Gastroesophageal sphincter (tissue), 4 donors: Measurements from ENCODE around the gene UVSSA. TPM values are rescaled to one million over a fixed set of nuclear protein-coding genes. Genes with fewer than 3 reads are reported as not detected.

Experiments used
- ATAC-seq: fragments of 150-250 bp; one replicate; pipeline ENCODE4 v1.9.1; 2016; ENCODE audit warnings: mild to moderate bottlenecking, moderate library complexity
- H3K27ac ChIP-seq, 4 donors: fragments of 200-600 bp; sonication (generic) in 3 of 4; 1 replicate in 3 of 4; 2 replicates in 1 of 4; pipeline ENCODE4 v1.5.1; 2016 to 2019
- H3K27me3 ChIP-seq: fragments of 200-600 bp; sonication (generic); one replicate; pipeline ENCODE4 v1.5.1; 2019
- H3K36me3 ChIP-seq, 2 donors: fragments of 200-600 bp; sonication (generic); one replicate each; pipeline ENCODE4 v1.5.1; 2019; ENCODE audit warnings: control low read depth in 1 of 2
- H3K4me1 ChIP-seq, 3 donors: fragments of 200-600 bp; sonication (generic); 1 replicate in 2 of 3; 2 replicates in 1 of 3; pipeline ENCODE4 v1.5.1; 2016 to 2019; ENCODE audit warnings: control low read depth in 2 of 3
- H3K4me3 ChIP-seq, 2 donors: fragments of 200-600 bp; sonication (generic); one replicate each; pipeline ENCODE4 v1.5.1; 2019; ENCODE audit warnings: mild to moderate bottlenecking in 1 of 2, moderate library complexity in 1 of 2
- H3K9me3 ChIP-seq, 3 donors: fragments of 200-600 bp; sonication (generic); one replicate each; pipeline ENCODE4 v1.5.1; 2017 to 2019; ENCODE audit warnings: control low read depth in 2 of 3
- CTCF ChIP-seq, 4 experiments: fragments of 200-600 bp in 2 of 4; fragments of 450-650 bp in 2 of 4; sonication (generic) in 1 of 4; IDR thresholded peaks; one replicate each; pipeline ENCODE4 v1.5.1; 2017 to 2019; ENCODE audit warnings: antibody characterized with exemption in 4 of 4, mild to moderate bottlenecking in 2 of 4, moderate library complexity in 2 of 4
- EP300 ChIP-seq: sonication (generic); formaldehyde crosslinking; IDR thresholded peaks from one replicate; pipeline ENCODE4 v1.6.1; 2017; ENCODE audit warnings: antibody characterized with exemption, mild to moderate bottlenecking
- POLR2A ChIP-seq, 2 donors: fragments of 450-650 bp; IDR thresholded peaks; one replicate each; pipeline ENCODE4 v1.6.1; 2017; ENCODE audit warnings: antibody characterized with exemption in 2 of 2, mild to moderate bottlenecking in 2 of 2, moderate library complexity in 1 of 2
- POLR2AphosphoS5 ChIP-seq: sonication (generic); formaldehyde crosslinking; IDR thresholded peaks from one replicate; pipeline ENCODE4 v1.6.1; 2017; ENCODE audit warnings: antibody characterized with exemption
- WGBS, 2 donors: methylation state at CpG; one replicate each; pipeline ENCODE4 v1.1.5; 2018; ENCODE audit warnings: low coverage in 1 of 2; 5-methylcytosine and 5-hydroxymethylcytosine counted together
- total RNA-seq, 4 donors: library from RNA; depleted of rRNA; stranded (reverse); fragments of >200 nt; gene quantifications; one replicate each; pipeline ENCODE4 v1.1.0, GENCODE V29; 2016

The UVSSA gene
- total RNA-seq, 4 donors from 2014 or later: 3.1 to 24.1 (median 9.9) TPM

DNA sequence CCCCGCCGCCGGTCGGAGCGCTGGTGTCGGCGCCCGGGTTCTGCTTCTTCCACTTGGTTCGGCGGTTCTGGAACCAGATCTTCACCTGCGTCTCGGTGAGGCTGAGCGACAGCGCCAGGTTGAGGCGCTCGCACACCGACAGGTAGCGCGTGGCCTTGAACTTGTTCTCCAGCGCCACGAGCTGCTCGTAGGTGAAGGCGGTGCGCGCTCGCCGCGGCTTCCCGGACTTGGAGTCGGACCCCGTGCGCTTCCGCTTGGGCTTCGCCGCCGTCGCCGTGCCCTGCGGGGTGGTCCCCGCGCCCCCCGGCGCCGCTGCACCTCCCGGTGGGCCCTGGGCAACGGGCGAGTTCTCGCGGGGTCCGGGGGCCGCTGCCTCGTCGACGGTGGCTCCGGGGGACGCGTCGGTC lies 56.2 kb downstream of the UVSSA start:
- Histone ChIP-seq H3K27me3 (peaks cover 97% of the 10 kb centered on the region), H3K36me3 (no peaks in the 10 kb centered on the region), H3K27ac (no peak overlapping the region), H3K4me1 (peaks cover 0 to 63% (median 5%) of the 10 kb centered on the region in 3 donors), H3K9me3 (no peaks in the 10 kb centered on the region), H3K4me3 (peak overlapping the region in 1 of 2 donors; percentile 23)
- ATAC-seq: no peak
- WGBS, 2 donors: no CpG with 5 or more reads among the region's 58 CpGs
- TF ChIP-seq POLR2AphosphoS5 (no peak), POLR2A (IDR thresholded peaks at IDR 0.05) (no peak), EP300 (no peak), CTCF (IDR thresholded peaks at IDR 0.05) (no peak)

- Histone ChIP-seq H3K9me3 (no peaks in the 10 kb centered on the region), H3K4me3 (peak overlapping the region in 1 of 2 donors; percentile 23), H3K36me3 (no peaks in the 10 kb centered on the region), H3K27me3 (peaks cover 100% of the 10 kb centered on the region), H3K27ac (no peak overlapping the region), H3K4me1 (peaks cover 0 to 65% (median 5%) of the 10 kb centered on the region in 3 donors)
- no peak for ATAC-seq
- TF ChIP-seq POLR2A (IDR thresholded peaks at IDR 0.05): no peak
- no peak for TF ChIP-seq EP300
- no peak for TF ChIP-seq CTCF (IDR thresholded peaks at IDR 0.05)
- no peak for TF ChIP-seq POLR2AphosphoS5
- 0% methylated on average over 2 to 4 of the region's 107 CpGs for WGBS, 2 donors
These were observed 56.9 kb downstream of the UVSSA start for GRCh38 chr4:1403591-1404572.

GRCh38 chr4:1404573-1405253 lies 57.7 kb downstream of the UVSSA start:
- peaks cover 100% of the 10 kb centered on the region for H3K27me3 ChIP-seq
- H3K4me1 ChIP-seq: peaks cover 0 to 65% (median 5%) of the 10 kb centered on the region in 3 donors
- H3K36me3 ChIP-seq: no peaks in the 10 kb centered on the region
- TF ChIP-seq EP300: no peak
- no peak for TF ChIP-seq CTCF (IDR thresholded peaks at IDR 0.05)
- TF ChIP-seq POLR2A (IDR thresholded peaks at IDR 0.05): no peak
- no peak for TF ChIP-seq POLR2AphosphoS5
- H3K9me3 ChIP-seq: no peaks in the 10 kb centered on the region
- H3K27ac ChIP-seq: no peak overlapping the region
- no CpG with 5 or more reads among the region's 54 CpGs for WGBS, 2 donors
- no peak for ATAC-seq
- H3K4me3 ChIP-seq: no peak overlapping the region

- H3K4me1 ChIP-seq: peaks cover 0 to 65% (median 5%) of the 10 kb centered on the region in 3 donors
These were observed 58.2 kb downstream of the UVSSA start for GRCh38 chr4:1405254-1405635.

More at GRCh38 chr4:1405254-1405635, 58.2 kb downstream of the UVSSA start:
- TF ChIP-seq POLR2A (IDR thresholded peaks at IDR 0.05) (no peak), CTCF (IDR thresholded peaks at IDR 0.05) (no peak), POLR2AphosphoS5 (no peak), EP300 (no peak)
- Histone ChIP-seq H3K36me3 (no peaks in the 10 kb centered on the region), H3K27me3 (peaks cover 100% of the 10 kb centered on the region), H3K27ac (no peak overlapping the region), H3K4me3 (no peak overlapping the region), H3K9me3 (no peaks in the 10 kb centered on the region)
- ATAC-seq: no peak
- whole genome bisulfite sequencing, 2 donors: 3 to 5% methylated on average over 19 to 23 of the region's 26 CpGs
